ENCODE data around the gene SHB.

DNA sequence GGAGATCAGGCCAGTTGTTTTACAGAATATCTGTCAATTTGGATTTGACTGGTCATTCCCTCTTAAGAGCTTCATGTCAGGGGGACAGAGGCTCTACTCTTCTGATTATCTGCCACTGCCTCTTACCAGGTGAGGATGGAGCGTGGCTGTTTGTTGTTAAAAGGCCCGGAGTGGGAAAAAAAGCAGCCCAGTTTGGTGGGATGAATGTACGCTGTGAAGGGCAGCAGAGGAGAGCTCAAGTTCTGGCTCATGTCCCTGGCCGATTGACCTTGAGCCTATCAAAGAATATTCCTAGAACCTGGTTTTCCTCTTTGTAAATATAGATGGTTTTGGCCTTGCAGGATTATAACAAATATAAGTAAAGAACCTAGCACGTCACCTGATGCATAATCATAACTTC, 16.3 kb upstream of the SHB start:
- TF ChIP-seq, protein P1, sequence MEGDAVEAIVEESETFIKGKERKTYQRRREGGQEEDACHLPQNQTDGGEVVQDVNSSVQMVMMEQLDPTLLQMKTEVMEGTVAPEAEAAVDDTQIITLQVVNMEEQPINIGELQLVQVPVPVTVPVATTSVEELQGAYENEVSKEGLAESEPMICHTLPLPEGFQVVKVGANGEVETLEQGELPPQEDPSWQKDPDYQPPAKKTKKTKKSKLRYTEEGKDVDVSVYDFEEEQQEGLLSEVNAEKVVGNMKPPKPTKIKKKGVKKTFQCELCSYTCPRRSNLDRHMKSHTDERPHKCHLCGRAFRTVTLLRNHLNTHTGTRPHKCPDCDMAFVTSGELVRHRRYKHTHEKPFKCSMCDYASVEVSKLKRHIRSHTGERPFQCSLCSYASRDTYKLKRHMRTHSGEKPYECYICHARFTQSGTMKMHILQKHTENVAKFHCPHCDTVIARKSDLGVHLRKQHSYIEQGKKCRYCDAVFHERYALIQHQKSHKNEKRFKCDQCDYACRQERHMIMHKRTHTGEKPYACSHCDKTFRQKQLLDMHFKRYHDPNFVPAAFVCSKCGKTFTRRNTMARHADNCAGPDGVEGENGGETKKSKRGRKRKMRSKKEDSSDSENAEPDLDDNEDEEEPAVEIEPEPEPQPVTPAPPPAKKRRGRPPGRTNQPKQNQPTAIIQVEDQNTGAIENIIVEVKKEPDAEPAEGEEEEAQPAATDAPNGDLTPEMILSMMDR (IDR thresholded peaks at IDR 0.05): no peak
- TF ChIP-seq POLR2A (IDR thresholded peaks at IDR 0.05) (no peak), EP300 (IDR thresholded peaks at IDR 0.05) (no peak), POLR2AphosphoS5 (IDR thresholded peaks at IDR 0.05) (no peak)
